Tibial nerve (tissue), 4 donors: ENCODE data around the gene REEP6. TPM values are rescaled to one million over a fixed set of nuclear protein-coding genes. Genes with fewer than 3 reads are reported as not detected.
"Not testable (repeated sequence)": the region's sequence is repeated elsewhere in the genome, so short reads cannot be mapped to it uniquely, and the experiment has no call there.

Experiments
- DNase-seq, 2 donors: peaks; one replicate each; pipeline ENCODE4 v3.0.0-alpha.2; 2019; ENCODE audit warnings: low spot score in 2 of 2
- H3K27ac ChIP-seq, 4 donors: fragments of 200-600 bp; sonication (generic) in 3 of 4; one replicate each; pipeline ENCODE4 v1.5.1; 2017 to 2019; ENCODE audit warnings: mild to moderate bottlenecking in 1 of 4
- H3K27me3 ChIP-seq, 2 donors: fragments of 200-600 bp; sonication (generic) in 1 of 2; one replicate each; pipeline versions ENCODE4 v1.5.1 to v1.6.0; 2017 to 2019
- H3K36me3 ChIP-seq, 3 donors: fragments of 200-600 bp; sonication (generic); one replicate each; pipeline ENCODE4 v1.5.1; 2018 to 2019
- H3K4me1 ChIP-seq, 4 donors: fragments of 200-600 bp; sonication (generic) in 3 of 4; one replicate each; pipeline ENCODE4 v1.5.1; 2017 to 2019
- H3K4me3 ChIP-seq, 4 donors: fragments of 200-600 bp; sonication (generic) in 3 of 4; one replicate each; pipeline ENCODE4 v1.5.1; 2017 to 2019; ENCODE audit warnings: mild to moderate bottlenecking in 1 of 4, moderate library complexity in 1 of 4
- H3K9me3 ChIP-seq, 4 donors: fragments of 200-600 bp; sonication (generic) in 3 of 4; one replicate each; pipeline ENCODE4 v1.5.1; 2017 to 2019
- CTCF ChIP-seq, 5 experiments: fragments of 200-600 bp in 3 of 5; fragments of 450-650 bp in 2 of 5; sonication (generic) in 3 of 5; IDR thresholded peaks; one replicate each; pipeline ENCODE4 v1.5.1; 2016 to 2019; ENCODE audit warnings: antibody characterized with exemption in 5 of 5, mild to moderate bottlenecking in 3 of 5, moderate library complexity in 2 of 5
- EP300 ChIP-seq, 2 donors: sonication (generic); formaldehyde crosslinking; IDR thresholded peaks; one replicate each; pipeline ENCODE4 v1.6.1; 2017; ENCODE audit warnings: antibody characterized with exemption in 2 of 2, mild to moderate bottlenecking in 1 of 2
- POLR2A ChIP-seq, 2 donors: fragments of 450-650 bp; IDR thresholded peaks; one replicate each; pipeline ENCODE4 v1.6.1; 2017; ENCODE audit warnings: antibody characterized with exemption in 2 of 2, mild to moderate bottlenecking in 2 of 2, moderate library complexity in 2 of 2
- WGBS, 2 donors: methylation state at CpG; one replicate each; pipeline ENCODE4 v1.1.5; 2018; 5-methylcytosine and 5-hydroxymethylcytosine counted together
- total RNA-seq, 4 donors: library from RNA; depleted of rRNA; stranded (reverse); fragments of >200 nt; gene quantifications; one replicate each; pipeline ENCODE4 v1.1.0, GENCODE V29; 2016

REEP6 gene
- total RNA-seq, 4 donors from 2014 or later = 1.2 to 4.6 (median 2.9) TPM

- Histone ChIP-seq H3K4me3 (no peak overlapping the region), H3K4me1 (no peaks in the 10 kb centered on the region), H3K27ac (no peak overlapping the region), H3K9me3 (no peaks in the 10 kb centered on the region), H3K36me3 (no peaks in the 10 kb centered on the region), H3K27me3 (peaks cover 0 to 25% of the 10 kb centered on the region in 2 donors)
- DNase-seq = no peak
- no peak for TF ChIP-seq CTCF (IDR thresholded peaks at IDR 0.05)
- no peak for TF ChIP-seq POLR2A (IDR thresholded peaks at IDR 0.05)
- TF ChIP-seq EP300 (IDR thresholded peaks at IDR 0.05) = no peak
- 72 to 73% methylated on average over 33 to 34 of the region's 39 CpGs for WGBS, 2 donors
Observed at GRCh38 chr19:1496714-1497577, 6.0 kb downstream of the REEP6 start.

DNA sequence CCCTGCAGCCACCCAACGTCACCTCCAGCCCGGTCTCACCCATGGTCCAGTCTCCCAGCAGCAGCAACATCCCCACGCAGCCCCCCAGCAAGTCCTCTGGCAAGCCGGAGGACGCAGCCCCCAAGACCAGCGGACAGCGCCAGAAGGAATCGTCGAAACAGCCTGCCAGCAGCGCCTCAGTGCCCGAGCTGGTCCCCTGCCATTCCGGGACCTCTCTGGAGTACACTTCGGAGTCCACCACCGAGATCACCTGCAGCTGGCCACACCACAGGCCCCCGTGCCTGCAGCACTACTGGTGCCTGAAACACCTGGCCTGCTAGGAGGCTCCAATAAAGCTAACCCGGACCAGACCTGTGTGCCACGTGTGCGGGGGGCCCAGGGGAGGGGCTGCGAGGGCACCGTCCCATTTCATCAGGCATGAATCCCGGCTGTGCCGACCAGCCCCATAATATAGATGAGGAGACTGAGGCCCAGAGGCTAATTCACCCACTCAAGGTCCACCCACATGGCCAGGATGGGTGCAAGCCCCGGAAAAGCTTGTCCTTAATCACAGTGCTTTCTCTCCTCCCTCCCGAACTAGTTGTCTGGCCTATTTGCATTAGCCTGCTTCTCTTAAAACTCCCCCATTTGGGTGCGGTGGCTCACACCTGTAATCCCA lies 6.7 kb downstream of the REEP6 start:
- DNase-seq = no peak
- no peak overlapping the region for H3K27ac ChIP-seq
- H3K4me1 ChIP-seq = peaks cover 0 to 1% (median under 1%) of the 10 kb centered on the region in 4 donors
- peaks cover 0 to 24% of the 10 kb centered on the region in 2 donors for H3K27me3 ChIP-seq
- no peak for TF ChIP-seq EP300 (IDR thresholded peaks at IDR 0.05)
- no peak for TF ChIP-seq CTCF (IDR thresholded peaks at IDR 0.05)
- no peak for TF ChIP-seq POLR2A (IDR thresholded peaks at IDR 0.05)
- no peaks in the 10 kb centered on the region for H3K9me3 ChIP-seq
- no peaks in the 10 kb centered on the region for H3K36me3 ChIP-seq
- no peak overlapping the region for H3K4me3 ChIP-seq
- 83 to 91% methylated on average over 14 to 16 of the region's 25 CpGs for WGBS, 2 donors

- DNase-seq, H3K36me3 ChIP-seq, H3K27ac ChIP-seq, H3K9me3 ChIP-seq, H3K4me3 ChIP-seq: not testable (repeated sequence)
- Histone ChIP-seq H3K27me3 (peaks cover 0 to 40% of the 10 kb centered on the region in 2 donors), H3K4me1 (peaks cover 0 to 16% (median 12%) of the 10 kb centered on the region in 4 donors)
- no CpG with 5 or more reads among the region's 34 CpGs for whole genome bisulfite sequencing, 2 donors
Observed at GRCh38 chr19:1499231-1499630, 8.2 kb downstream of the REEP6 start.

GRCh38 chr19:1501200-1501595 lies 10.2 kb downstream of the REEP6 start:
- Histone ChIP-seq H3K27ac (no peak overlapping the region), H3K4me1 (peaks cover 0 to 17% (median 12%) of the 10 kb centered on the region in 4 donors), H3K9me3 (no peaks in the 10 kb centered on the region), H3K27me3 (peaks cover 0 to 41% of the 10 kb centered on the region in 2 donors), H3K36me3 (peaks cover 0 to 7% (median 0%) of the 10 kb centered on the region in 3 donors), H3K4me3 (no peak overlapping the region)
- WGBS, 2 donors = 69 to 70% methylated on average over 9 of the region's 9 CpGs
- TF ChIP-seq CTCF (IDR thresholded peaks at IDR 0.05) = no peak
- no peak for TF ChIP-seq EP300 (IDR thresholded peaks at IDR 0.05)
- no peak for TF ChIP-seq POLR2A (IDR thresholded peaks at IDR 0.05)
- no peak for DNase-seq

DNA sequence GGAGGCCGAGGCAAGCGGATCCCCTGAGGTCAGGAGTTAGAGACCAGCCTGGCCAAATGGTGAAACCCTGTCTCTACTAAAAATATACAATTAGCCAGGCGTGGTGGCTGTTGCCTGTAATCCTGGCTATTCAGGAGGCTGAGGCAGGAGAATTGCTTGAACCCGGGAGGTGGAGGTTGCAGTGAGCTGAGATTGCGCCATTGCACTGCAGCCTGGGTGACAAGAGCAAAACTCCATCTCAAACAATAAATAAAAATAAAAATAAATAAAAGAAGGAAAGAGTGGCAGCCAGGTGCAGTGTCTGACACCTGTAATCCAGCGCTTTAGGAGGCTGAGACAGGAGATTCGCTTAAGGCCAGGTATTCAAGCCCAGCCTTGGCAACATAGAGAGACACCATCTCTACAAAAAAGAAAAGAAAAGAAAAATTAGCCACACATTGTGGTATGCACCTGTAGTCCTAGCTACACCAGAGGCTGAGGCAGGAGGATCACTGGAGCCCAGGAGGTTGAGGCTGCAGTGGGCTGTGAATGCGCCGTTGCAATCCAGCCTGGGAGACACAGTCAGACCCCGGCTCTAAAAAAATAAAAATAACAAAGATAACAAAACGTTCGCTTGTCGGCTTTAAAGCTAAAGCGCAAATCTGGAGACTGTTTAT lies 11.6 kb downstream of the REEP6 start:
- DNase-seq = no peak
- TF ChIP-seq CTCF (IDR thresholded peaks at IDR 0.05) = no peak
- Histone ChIP-seq H3K4me3 (no peak overlapping the region), H3K9me3 (no peaks in the 10 kb centered on the region), H3K27ac (no peak overlapping the region), H3K36me3 (peaks cover 0 to 7% (median 0%) of the 10 kb centered on the region in 3 donors), H3K27me3 (peaks cover 0 to 35% of the 10 kb centered on the region in 2 donors), H3K4me1 (peaks cover 0 to 24% (median 16%) of the 10 kb centered on the region in 4 donors)
- 56% methylated on average over 14 of the region's 14 CpGs for WGBS, 2 donors
